Vagina (tissue), 2 donors: ENCODE data around the gene SMOC1.

ENCODE experiments used
- POLR2A ChIP-seq, 2 donors: fragments of 450-650 bp; IDR thresholded peaks; one replicate each; pipeline ENCODE4 v1.6.1; 2017; ENCODE audit warnings: antibody characterized with exemption in 2 of 2, mild to moderate bottlenecking in 2 of 2, moderate library complexity in 2 of 2
- TF ChIP-seq, protein P1 (sequence below), 3 experiments: fragments of 450-650 bp in 2 of 3; fragments of 200-600 bp in 1 of 3; sonication (generic) in 1 of 3; IDR thresholded peaks; one replicate each; pipeline ENCODE4 v1.5.1; 2017 to 2019; ENCODE audit warnings: antibody characterized with exemption in 3 of 3, mild to moderate bottlenecking in 2 of 3, moderate library complexity in 2 of 3

DNA sequence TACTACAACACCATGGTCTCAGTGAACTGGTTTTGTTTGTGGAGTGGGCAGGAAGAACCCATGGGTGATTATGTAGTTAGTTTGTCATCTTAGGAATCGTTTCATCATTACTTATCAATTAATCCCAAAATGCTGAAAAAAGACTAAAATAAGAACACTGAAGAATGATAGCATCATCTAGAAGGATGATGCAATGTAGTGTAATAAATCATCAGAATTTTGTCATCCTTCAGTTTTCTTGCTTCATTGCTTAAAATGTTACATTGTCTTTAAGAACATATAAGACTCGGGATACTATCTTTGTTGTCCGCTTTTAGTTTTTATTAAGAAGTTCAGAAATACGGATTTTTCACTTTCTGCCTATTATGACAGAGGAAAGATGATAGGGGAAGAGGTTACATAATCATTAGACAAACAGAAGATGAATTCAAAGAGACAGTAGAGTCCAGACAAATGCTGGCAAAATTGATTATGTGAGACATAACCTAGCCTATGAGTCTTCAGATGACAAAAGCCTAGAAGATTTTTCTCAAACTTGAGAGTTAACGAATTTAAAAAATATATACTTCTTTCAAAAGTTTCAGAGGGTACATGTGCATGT lies 10.8 kb upstream of the SMOC1 start:
- TF ChIP-seq, protein P1, sequence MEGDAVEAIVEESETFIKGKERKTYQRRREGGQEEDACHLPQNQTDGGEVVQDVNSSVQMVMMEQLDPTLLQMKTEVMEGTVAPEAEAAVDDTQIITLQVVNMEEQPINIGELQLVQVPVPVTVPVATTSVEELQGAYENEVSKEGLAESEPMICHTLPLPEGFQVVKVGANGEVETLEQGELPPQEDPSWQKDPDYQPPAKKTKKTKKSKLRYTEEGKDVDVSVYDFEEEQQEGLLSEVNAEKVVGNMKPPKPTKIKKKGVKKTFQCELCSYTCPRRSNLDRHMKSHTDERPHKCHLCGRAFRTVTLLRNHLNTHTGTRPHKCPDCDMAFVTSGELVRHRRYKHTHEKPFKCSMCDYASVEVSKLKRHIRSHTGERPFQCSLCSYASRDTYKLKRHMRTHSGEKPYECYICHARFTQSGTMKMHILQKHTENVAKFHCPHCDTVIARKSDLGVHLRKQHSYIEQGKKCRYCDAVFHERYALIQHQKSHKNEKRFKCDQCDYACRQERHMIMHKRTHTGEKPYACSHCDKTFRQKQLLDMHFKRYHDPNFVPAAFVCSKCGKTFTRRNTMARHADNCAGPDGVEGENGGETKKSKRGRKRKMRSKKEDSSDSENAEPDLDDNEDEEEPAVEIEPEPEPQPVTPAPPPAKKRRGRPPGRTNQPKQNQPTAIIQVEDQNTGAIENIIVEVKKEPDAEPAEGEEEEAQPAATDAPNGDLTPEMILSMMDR (IDR thresholded peaks at IDR 0.05) = no peak
- TF ChIP-seq POLR2A (IDR thresholded peaks at IDR 0.05) = no peak
